Activated effector memory CD4-positive, alpha-beta T cell treated with anti-CD3 and anti-CD28 coated beads, Interleukin-2, amount 50 U/mL, for 16 hours (primary cell): ENCODE data around the gene TLR10.
A peak's percentile ranks its signal among the peaks of the same experiment; 100 is the strongest.

Source experiments
- DNase-seq: peaks from one replicate; pipeline ENCODE4 v3.0.0-alpha.2; 2020

The TLR10 gene

GRCh38 chr4:38759790-38760122 lies 23.0 kb downstream of the TLR10 start:
- DNase-seq: no peak

- peak; percentile 83 for DNase-seq
Observed at GRCh38 chr4:38759113-38759789, 23.5 kb downstream of the TLR10 start.

GRCh38 chr4:38757945-38758600 lies 24.7 kb downstream of the TLR10 start:
- DNase-seq: no peak

- DNase-seq: no peak
Observed at GRCh38 chr4:38752941-38753806, 29.6 kb downstream of the TLR10 start.

- DNase-seq: no peak
Observed at GRCh38 chr4:38752372-38752940, 30.3 kb downstream of the TLR10 start.

GRCh38 chr4:38751341-38752010 lies 31.3 kb downstream of the TLR10 start:
- DNase-seq: no peak

- DNase-seq: no peak
Observed at GRCh38 chr4:38749336-38749735, 33.5 kb downstream of the TLR10 start.

GRCh38 chr4:38747629-38748028 lies 35.2 kb downstream of the TLR10 start:
- DNase-seq: no peak

GRCh38 chr4:38745881-38746280 lies 36.9 kb downstream of the TLR10 start:
- no peak for DNase-seq

GRCh38 chr4:38743866-38744265 lies 38.9 kb downstream of the TLR10 start:
- DNase-seq: no peak

GRCh38 chr4:38740303-38740702 lies 42.5 kb downstream of the TLR10 start:
- DNase-seq: no peak

- no peak for DNase-seq
Observed at GRCh38 chr4:38738940-38739803, 43.6 kb downstream of the TLR10 start.

GRCh38 chr4:38735870-38736269 lies 46.9 kb downstream of the TLR10 start:
- no peak for DNase-seq

- DNase-seq: no peak
Observed at GRCh38 chr4:38734911-38735310, 47.9 kb downstream of the TLR10 start.

GRCh38 chr4:38734446-38734845 lies 48.3 kb downstream of the TLR10 start:
- DNase-seq: no peak

GRCh38 chr4:38733663-38734062 lies 49.1 kb downstream of the TLR10 start:
- no peak for DNase-seq

GRCh38 chr4:38730830-38731646 lies 51.8 kb downstream of the TLR10 start:
- DNase-seq: peak; percentile 94

GRCh38 chr4:38730493-38730829 lies 52.3 kb downstream of the TLR10 start:
- no peak for DNase-seq

GRCh38 chr4:38728631-38729141 lies 54.1 kb downstream of the TLR10 start:
- no peak for DNase-seq

- no peak for DNase-seq
Observed at GRCh38 chr4:38724475-38724808, 58.3 kb downstream of the TLR10 start.
